DMS53 treated with DMSO at 0.1 percent for 48 hours (cell line): ENCODE measurements around the gene HJURP.

Experiments
- DNase-seq: peaks from one replicate; lab custom pipeline; 2025; ENCODE audit not compliant: unreplicated experiment; lab: John Stamatoyannopoulos, UW

The HJURP gene

DNA sequence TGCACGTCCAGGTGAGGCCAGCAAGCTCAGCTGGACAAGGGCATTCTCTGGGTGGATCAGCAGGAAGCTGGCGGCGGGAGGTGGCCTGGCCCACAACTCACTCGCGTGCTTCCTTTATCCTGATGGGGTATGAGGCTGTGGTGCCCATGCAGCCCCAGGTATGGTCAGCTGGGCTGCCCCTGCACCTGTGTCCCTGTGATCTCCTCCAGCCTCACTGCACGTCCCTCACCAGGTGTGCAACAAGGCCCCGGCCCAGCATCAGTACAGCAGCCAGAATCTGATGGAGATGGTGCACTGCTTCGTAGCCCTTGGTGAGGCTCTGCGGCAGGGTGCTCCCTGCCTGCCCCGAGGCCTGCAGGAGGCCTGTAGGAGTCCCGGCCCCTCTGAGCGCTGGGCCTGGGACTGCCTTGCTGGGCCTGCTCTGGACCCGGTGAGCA lies 58.6 kb downstream of the HJURP start:
- no peak for DNase-seq

DNA sequence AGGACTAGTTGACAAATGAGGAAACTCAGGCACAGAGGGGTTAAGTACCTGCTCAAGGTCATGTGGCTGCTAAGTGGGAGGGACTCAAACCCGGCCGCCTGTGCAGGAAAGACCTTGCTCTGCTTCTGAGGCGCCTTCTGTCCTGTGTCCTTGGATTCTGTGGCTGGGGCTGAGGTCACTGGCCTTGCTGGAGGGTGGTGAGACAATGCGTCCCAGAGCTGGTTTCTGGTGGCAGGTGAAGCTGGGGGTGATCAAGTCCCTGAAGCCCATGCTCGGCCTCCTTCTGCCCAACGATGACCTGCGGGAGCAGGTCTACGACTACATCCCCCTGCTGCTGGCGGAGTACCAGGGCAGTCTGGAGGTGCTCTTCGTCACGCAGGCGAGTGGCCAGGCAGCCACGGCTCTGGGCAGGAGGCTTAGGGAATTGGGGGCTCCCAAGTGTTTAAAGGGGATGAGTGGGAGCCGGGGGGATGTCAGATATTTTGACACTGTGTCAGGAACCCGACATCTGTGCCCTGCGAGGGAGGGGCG lies 60.1 kb downstream of the HJURP start:
- no peak for DNase-seq

DNA sequence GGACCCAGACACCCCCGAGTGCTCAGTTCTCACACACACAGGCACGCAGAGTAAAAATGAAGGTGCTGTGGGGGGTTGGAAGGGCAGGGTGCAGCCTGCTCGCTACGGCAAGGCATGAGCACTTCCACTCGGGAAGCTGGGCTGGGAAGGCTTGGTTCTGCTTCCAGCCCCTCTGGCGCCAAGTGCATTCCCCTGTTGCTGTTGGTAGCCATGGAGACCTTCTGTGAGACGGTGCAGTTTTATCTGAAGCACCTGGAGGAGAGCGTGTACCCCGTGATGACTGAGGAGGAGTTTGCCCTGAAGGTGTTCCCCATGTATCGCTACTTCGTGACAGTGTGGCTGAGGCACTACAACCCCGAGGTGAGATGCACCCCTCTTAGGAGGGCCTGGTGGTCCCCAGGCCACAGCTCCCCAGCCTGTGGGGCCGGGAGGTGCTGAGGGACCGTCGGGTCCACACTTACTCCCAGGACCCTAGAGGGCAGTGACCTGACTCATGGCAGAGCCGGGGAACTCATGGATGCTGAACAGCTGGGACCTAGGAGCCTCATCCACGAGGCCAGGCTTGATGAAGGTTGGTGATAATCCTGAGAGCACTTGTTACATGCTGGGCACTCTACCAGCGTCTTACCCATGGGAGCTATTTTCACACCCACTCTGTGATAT lies 60.7 kb downstream of the HJURP start:
- no peak for DNase-seq

DNA sequence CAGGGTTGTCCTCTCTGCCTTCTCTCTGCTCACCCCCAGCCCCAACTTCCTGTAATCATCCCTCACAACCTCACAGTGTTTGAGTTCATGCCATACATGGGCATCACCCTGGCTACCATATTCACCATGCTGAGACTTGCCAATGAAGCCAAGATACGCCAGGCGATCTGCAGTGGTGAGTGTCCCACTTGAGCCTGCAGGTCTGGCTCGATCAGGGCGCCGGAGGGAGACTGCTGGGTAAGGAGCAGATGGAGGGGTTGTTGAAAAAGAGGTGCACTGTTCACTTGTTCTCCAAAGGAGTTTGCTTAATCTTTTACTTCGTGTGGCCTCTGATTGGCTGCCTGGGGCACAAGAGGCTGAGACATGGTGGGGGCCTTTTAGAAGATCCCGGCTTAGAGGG lies 61.6 kb downstream of the HJURP start:
- no peak for DNase-seq

DNA sequence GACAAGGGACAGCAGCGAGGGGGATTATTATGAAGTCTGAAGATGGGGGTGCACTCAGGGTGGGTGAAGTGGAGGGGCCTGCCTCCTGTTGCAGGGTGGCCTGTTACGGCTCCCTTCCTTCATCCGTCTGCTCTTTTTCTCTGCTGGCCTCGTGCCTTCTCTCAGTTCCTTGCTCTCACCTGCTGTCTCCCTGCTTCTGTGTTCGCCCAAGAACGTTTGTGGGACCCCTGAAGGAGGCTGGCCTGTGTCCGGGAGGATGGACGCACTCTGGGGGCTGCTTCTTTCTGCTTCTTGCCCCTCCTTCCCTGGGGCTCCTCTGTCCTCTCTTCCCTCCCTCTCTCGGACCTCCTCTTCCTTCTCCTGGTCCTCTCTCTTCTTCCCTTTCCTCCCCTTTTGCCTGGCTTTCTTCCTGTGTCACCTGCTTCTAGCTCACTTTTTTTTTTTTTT lies 62.4 kb downstream of the HJURP start:
- peak; percentile 3 for DNase-seq

DNA sequence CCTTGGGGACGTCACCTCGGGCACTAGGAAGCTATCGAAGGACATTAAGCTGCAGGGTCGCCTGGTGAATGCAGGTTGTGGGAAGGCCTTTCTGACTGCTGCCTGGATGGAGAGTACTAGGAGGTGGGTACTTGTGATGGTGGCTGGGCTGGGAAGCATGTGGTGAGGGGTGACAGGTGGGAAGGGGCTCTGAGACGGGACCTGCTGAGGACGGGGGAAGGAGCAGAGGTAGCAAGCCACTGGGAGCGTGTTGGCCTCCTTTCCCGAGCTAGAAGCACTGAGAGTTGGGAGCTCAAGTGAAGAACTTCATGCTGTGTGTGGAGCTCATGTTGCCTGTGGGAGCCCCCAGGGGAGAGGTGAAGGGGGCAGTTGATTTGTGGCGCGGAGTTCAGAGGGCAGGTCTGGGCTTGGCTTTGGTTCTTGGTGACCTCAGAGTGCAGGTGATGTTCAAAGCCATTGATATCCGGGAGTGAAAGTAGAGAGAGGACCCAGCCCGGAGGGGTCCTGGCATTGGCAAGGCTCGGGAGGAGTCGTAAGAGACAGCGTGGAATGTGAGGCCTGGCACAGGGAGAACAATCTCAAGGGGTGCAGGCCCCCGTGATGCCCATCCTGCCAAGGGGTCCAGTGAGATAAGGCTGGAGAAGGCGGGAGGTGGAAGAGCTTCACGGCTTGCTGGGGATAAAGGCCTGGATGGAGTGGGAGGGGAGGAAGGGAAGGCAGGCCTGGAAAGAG lies 63.0 kb downstream of the HJURP start:
- no peak for DNase-seq

DNA sequence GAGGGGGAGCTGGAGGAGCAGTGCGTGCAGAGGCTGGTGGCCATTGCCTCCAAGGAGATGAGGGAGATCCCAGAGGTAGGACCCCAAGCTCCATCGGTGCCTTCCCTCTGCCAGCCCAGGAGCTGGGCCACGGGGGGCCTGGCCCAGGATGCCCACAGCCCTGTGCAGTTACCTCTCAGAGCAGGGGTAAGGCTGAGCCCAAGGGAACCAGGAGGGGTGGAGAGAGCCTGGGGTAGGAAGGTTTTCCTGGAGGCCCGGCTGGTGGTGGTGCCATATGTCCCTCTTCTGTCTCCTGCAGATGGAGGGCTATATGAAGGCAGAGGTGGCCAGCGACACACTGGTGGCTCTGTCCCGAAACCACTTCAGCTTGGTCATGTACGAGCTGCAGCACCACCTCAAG lies 64.8 kb downstream of the HJURP start:
- no peak for DNase-seq
